GM12891 (cell line): ENCODE measurements around the gene COL5A2.

Experiments used
- POLR2A ChIP-seq: IDR thresholded peaks from 2 replicates; pipeline ENCODE4 v1.6.1; 2011; ENCODE audit warnings: low read depth, low read length, control low read depth
- POLR2AphosphoS5 ChIP-seq: IDR thresholded peaks from 2 replicates; pipeline ENCODE4 v1.6.1; 2011; ENCODE audit warnings: low read depth, low read length, control low read depth
- POU2F2 ChIP-seq: IDR thresholded peaks from 2 replicates; pipeline ENCODE4 v1.6.1; 2011; ENCODE audit warnings: low read depth, mild to moderate bottlenecking, control low read depth, low read length, moderate library complexity
- SPI1 ChIP-seq: IDR thresholded peaks from 2 replicates; pipeline ENCODE4 v1.6.1; 2011; ENCODE audit warnings: low read depth, low read length, control low read depth
- TAF1 ChIP-seq: IDR thresholded peaks from 2 replicates; pipeline ENCODE4 v1.6.1; 2011; ENCODE audit warnings: low read depth, low read length, control low read depth

- TF ChIP-seq POLR2A (no peak), SPI1 (no peak), POLR2AphosphoS5 (no peak), TAF1 (no peak), POU2F2 (no peak)
Observed at GRCh38 chr2:189178726-189179569, 613 bp downstream of the COL5A2 start.
